ENCODE data around the gene VKORC1L1. TPM values are rescaled to one million over a fixed set of nuclear protein-coding genes. Genes with fewer than 3 reads are reported as not detected.

The VKORC1L1 gene
- total RNA-seq, 1 donor from 2014 or later = 16.0 TPM

DNA sequence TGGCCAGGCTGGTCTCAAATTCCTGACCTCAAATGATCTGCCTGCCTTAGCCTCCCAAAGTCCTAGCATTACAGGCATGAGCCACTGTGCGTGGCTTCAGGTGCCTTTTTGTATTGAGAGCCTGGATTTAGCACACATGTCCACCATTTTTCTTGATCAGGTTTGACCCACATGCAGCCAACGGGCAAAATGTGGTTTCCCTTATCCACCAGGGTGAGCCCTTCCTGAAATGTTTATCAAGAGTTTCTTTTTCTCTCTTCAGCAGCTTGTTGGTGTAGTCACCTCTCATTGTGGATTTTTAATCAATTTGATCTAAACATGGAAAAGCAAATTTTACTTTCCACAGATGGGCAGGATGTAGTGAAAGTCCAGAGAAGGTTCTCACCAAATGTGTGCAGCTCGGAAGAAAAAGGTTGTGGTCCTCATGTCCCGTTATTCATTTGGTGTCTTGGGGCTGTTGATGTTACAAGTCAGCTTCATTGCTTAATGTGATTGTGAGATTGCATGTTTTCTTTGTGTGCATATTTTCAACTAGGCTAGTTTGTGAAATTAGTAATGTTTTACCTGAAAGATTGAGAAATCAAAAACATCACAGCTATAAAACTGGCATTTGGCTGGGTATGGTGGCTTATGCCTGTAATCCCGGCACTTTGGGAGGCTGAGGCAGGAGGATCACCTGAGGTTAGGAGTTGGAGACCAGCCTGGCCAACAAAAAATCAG lies 80.3 kb downstream of the VKORC1L1 start:
- TF ChIP-seq, protein P1, sequence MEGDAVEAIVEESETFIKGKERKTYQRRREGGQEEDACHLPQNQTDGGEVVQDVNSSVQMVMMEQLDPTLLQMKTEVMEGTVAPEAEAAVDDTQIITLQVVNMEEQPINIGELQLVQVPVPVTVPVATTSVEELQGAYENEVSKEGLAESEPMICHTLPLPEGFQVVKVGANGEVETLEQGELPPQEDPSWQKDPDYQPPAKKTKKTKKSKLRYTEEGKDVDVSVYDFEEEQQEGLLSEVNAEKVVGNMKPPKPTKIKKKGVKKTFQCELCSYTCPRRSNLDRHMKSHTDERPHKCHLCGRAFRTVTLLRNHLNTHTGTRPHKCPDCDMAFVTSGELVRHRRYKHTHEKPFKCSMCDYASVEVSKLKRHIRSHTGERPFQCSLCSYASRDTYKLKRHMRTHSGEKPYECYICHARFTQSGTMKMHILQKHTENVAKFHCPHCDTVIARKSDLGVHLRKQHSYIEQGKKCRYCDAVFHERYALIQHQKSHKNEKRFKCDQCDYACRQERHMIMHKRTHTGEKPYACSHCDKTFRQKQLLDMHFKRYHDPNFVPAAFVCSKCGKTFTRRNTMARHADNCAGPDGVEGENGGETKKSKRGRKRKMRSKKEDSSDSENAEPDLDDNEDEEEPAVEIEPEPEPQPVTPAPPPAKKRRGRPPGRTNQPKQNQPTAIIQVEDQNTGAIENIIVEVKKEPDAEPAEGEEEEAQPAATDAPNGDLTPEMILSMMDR (IDR thresholded peaks at IDR 0.05) = no peak
- TF ChIP-seq EZH2 (IDR thresholded peaks at IDR 0.05) (no peak), EZH2phosphoT487 (IDR thresholded peaks at IDR 0.05) (no peak)
- Histone ChIP-seq H3K4me3 (no peak overlapping the region), H3K9ac (no peak overlapping the region), H4K20me1 (ENCODE audit: low read depth) (no peaks in the 10 kb centered on the region), H3F3A (ENCODE audit: low read depth) (peaks cover under 1% of the 10 kb centered on the region), H3K27me3 (no peaks in the 10 kb centered on the region), H3K36me3 (no peaks in the 10 kb centered on the region), H3K4me2 (no peak overlapping the region), H3K79me2 (ENCODE audit: low read depth) (no peaks in the 10 kb centered on the region), H2AFZ (replicated peaks) (no peak overlapping the region), H3K9me3 (ENCODE audit: low read depth) (no peaks in the 10 kb centered on the region), H3K4me1 (no peaks in the 10 kb centered on the region), H3K27ac (no peak overlapping the region)
- H3K27ac Mint-ChIP-seq = no peak overlapping the region
- no peak overlapping the region for H3K4me3 Mint-ChIP-seq
- H3K27me3 Mint-ChIP-seq (ENCODE audit: insufficient read depth, low read depth) = no peaks in the 10 kb centered on the region
- no peak for DNase-seq (ENCODE audit: low spot score)
- peaks cover 19% of the 10 kb centered on the region for H3K36me3 Mint-ChIP-seq
- no peaks in the 10 kb centered on the region for H3K9me3 Mint-ChIP-seq
- no peaks in the 10 kb centered on the region for H3K4me1 Mint-ChIP-seq

DNA sequence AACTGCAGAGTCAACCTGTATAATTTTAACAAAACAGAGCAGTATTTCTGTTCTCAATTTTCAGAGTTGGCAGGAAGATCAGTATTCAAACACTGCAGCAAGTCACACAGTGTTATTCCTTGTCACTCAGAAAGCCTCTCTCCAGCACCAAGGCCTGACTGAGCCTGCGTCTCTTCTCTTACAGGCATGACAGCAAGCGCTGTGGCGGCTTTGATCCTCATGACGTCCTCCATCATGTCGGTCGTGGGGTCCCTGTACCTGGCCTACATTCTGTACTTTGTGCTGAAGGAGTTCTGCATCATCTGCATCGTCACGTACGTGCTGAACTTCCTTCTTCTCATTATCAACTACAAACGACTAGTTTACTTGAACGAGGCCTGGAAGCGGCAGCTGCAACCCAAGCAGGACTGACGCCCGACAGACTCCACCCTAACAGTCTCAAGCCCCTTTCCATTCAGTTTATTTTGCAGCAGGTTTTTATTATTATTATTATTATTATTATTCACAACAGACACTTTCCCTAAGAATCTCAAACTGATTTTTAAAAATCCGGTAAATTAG lies 81.1 kb downstream of the VKORC1L1 start:
- no peaks in the 10 kb centered on the region for H3K36me3 ChIP-seq
- Mint-ChIP-seq H3K27me3 (ENCODE audit: insufficient read depth, low read depth) (no peaks in the 10 kb centered on the region), H3K4me1 (no peaks in the 10 kb centered on the region), H3K36me3 (peaks cover 19% of the 10 kb centered on the region), H3K4me3 (no peak overlapping the region), H3K27ac (no peak overlapping the region), H3K9me3 (no peaks in the 10 kb centered on the region)
- H3F3A ChIP-seq (ENCODE audit: low read depth) = peaks cover 7% of the 10 kb centered on the region
- no peaks in the 10 kb centered on the region for H4K20me1 ChIP-seq (ENCODE audit: low read depth)
- no peaks in the 10 kb centered on the region for H3K79me2 ChIP-seq (ENCODE audit: low read depth)
- no peaks in the 10 kb centered on the region for H3K27me3 ChIP-seq
- H3K9me3 ChIP-seq (ENCODE audit: low read depth) = no peaks in the 10 kb centered on the region
- DNase-seq (ENCODE audit: low spot score) = no peak
- TF ChIP-seq EZH2 (IDR thresholded peaks at IDR 0.05) (no peak), EZH2phosphoT487 (IDR thresholded peaks at IDR 0.05) (no peak)
- TF ChIP-seq, protein P1 (IDR thresholded peaks at IDR 0.05) = no peak
- H3K4me1 ChIP-seq = no peaks in the 10 kb centered on the region
- H3K4me2 ChIP-seq = no peak overlapping the region
- no peak overlapping the region for H3K9ac ChIP-seq
- no peak overlapping the region for H3K27ac ChIP-seq
- H3K4me3 ChIP-seq = no peak overlapping the region
- no peak overlapping the region for H2AFZ ChIP-seq (replicated peaks)

DNA sequence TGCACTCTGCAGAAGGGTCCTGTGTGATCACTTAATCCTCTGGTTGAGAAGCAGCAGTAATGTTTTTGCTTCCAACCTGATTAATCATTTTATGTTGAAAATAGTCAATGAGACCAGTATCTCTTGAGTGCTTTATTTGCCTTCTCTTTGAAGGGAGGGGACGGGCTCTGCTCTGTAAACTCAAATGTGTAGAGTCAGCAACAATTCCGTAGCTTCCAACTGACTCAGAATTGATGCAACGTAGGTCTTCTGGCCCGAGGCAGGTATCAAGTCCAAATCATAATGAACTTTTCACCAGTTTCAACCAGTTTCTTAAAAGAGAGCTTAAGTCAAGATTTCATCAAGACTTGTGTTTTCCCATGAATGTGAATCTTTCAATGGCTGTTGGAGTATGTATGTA lies 82.8 kb downstream of the VKORC1L1 start:
- Mint-ChIP-seq H3K27me3 (ENCODE audit: insufficient read depth, low read depth) (no peaks in the 10 kb centered on the region), H3K9me3 (no peaks in the 10 kb centered on the region), H3K36me3 (peaks cover 22% of the 10 kb centered on the region), H3K4me1 (no peaks in the 10 kb centered on the region), H3K27ac (no peak overlapping the region), H3K4me3 (no peak overlapping the region)
- no peaks in the 10 kb centered on the region for H3K79me2 ChIP-seq (ENCODE audit: low read depth)
- peaks cover 1% of the 10 kb centered on the region for H4K20me1 ChIP-seq (ENCODE audit: low read depth)
- TF ChIP-seq, protein P1 (IDR thresholded peaks at IDR 0.05) = no peak
- TF ChIP-seq EZH2 (IDR thresholded peaks at IDR 0.05) (no peak), EZH2phosphoT487 (IDR thresholded peaks at IDR 0.05) (no peak)
- no peaks in the 10 kb centered on the region for H3K4me1 ChIP-seq
- no peak overlapping the region for H3K4me2 ChIP-seq
- no peak overlapping the region for H2AFZ ChIP-seq (replicated peaks)
- H3K27me3 ChIP-seq = no peaks in the 10 kb centered on the region
- H3K36me3 ChIP-seq = no peaks in the 10 kb centered on the region
- H3F3A ChIP-seq (ENCODE audit: low read depth) = peaks cover 10% of the 10 kb centered on the region
- H3K27ac ChIP-seq = no peak overlapping the region
- H3K4me3 ChIP-seq = no peak overlapping the region
- no peak overlapping the region for H3K9ac ChIP-seq
- DNase-seq (ENCODE audit: low spot score) = no peak
- no peaks in the 10 kb centered on the region for H3K9me3 ChIP-seq (ENCODE audit: low read depth)

All from neural progenitor cell (in vitro differentiated cells).